Activated CD8-positive, alpha-beta memory T cell treated with anti-CD3 and anti-CD28 coated beads, Interleukin-2, amount 50 U/mL, for 1 hour (primary cell): ENCODE data around the gene TSEN2.

Source experiments
- DNase-seq: peaks from one replicate; pipeline ENCODE4 v3.0.0-alpha.2; 2020; ENCODE audit errors: extremely low read depth

Gene TSEN2

DNA sequence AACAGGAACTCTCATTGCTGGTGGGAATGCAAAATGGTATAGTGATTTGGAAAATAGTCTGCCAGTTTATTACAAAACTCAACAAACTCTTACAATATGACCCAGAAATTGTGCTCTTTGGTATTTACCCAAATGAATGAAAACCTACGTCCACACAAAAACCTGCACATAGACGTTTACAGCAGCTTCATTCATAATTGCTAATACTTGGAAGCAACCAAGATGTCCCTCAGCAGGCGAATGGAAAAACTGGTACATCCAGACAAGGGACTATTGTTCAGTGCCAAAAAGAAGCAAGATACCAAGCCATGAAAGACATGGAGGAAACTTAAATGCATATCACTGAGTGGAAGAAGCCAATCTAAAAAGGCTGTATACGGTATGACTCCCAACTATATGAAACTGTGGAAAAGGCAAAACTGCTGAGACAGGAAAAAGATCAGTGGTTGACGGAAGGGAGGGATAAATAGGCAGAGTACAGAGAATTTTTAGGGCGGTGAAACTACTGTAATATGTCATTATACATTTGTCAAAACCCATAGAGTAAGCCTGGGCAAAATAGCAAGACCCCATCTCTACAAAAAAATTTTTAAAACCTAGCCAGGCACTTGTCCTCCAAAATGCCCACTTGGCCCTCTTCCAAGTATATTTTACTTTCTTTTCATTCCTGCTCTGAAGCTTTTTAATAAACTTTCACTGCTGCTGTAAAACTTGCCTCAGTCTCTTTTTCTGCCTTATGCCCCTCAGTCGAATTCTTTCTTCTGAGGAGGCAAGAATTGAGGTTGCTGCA lies 65.9 kb downstream of the TSEN2 start:
- DNase-seq, result no peak

GRCh38 chr3:12553921-12554391 lies 69.7 kb downstream of the TSEN2 start:
- no peak for DNase-seq

DNA sequence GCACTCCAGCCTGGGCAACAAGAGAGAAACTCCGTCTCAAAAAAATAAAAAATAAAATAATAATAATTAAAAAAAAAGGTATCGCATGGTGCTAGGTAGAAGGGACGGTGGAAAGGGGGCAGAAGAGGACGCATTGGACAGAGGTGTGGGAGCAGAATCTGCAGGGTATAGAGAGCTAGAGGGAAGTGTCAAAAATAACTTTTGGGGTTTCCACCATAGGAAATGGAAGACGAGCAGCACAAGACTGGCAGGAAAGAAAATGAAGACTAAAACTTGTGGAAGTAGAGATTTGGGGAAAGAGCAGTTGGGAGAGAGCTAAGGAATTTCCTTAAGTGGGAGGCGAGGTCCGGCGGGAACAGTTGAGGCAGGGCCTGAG lies 72.0 kb downstream of the TSEN2 start:
- no peak for DNase-seq

GRCh38 chr3:12556690-12557472 lies 72.6 kb downstream of the TSEN2 start, which contains the start of gene MKRN2:
Gene MKRN2 (plus strand): TSS chr3:12557087. CDS start chr3:12557151, 64 bp downstream.
- DNase-seq, result peak; percentile 29

GRCh38 chr3:12557473-12558100 lies 73.3 kb downstream of the TSEN2 start:
- no peak for DNase-seq

DNA sequence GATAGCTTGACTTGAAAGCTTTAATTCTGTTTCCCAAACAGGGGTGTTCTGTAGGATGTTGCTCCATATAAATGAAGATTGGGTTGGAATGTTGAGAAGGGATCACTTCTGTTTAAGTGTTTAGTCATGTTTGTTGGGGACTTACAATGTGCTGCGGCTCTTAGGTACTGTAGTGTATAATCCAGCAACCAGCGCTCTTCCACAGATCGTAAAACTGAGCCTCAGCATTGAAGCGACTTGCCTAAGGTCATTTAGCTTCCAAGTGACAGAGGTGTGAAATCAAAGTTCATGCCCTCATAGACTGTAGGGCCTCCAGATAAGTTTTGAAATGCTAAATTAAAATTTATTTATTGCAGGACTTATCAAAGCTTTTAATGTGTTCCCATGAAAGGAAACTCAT lies 74.4 kb downstream of the TSEN2 start:
- no peak for DNase-seq

DNA sequence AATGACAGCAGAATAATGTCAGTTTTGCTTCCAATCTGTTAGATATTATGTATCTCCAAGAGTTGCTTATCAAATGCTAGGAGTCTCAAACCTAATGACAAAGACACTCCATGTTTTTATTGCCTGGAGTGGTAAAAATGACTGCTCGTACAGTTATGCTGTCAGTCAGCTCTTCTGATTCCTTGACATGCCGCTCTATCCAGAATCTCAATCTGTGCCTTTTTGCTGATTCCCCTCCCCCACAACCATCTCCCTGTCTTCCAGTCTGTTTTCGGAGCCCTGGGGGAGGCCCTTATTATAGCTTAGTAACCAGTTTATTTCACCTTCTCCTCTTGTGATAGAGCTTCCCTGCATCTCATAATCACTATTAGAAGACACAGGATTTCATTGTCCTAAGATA lies 75.2 kb downstream of the TSEN2 start:
- DNase-seq, result no peak

DNA sequence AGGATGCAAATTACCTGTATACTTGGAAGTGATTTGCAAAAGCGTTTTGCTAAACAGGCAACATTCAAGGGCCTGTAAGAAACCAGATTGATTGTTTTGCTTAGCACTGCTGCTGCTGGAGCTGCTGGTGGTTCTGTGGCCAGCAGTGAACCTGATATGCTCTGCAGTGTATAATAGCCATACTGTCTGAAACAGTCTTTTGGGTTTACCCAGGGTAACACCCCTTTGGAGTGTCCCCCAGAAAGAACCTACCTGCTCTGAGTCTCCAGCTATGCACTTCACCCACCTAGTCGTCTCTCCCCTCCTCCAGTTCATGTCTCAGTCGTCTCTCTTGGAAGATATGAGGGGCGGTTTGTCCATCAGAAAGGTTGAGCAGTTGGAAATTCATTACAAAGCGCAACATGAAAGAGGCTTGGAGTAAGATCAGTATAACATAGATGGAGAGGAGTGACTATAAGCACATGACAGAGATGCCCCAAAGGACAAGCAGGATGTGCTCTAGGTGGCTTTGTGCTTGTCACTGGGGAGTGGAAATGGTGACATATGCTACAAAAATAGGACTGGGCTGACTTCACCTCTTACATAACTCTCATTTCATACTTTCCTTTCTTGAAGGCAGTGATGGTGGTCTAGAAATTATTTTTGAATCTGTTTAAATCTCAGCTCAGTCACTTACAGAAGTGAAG lies 76.4 kb downstream of the TSEN2 start:
- DNase-seq, result no peak

GRCh38 chr3:12561397-12561796 lies 77.1 kb downstream of the TSEN2 start:
- DNase-seq, result no peak

GRCh38 chr3:12562451-12562850 lies 78.2 kb downstream of the TSEN2 start:
- no peak for DNase-seq

DNA sequence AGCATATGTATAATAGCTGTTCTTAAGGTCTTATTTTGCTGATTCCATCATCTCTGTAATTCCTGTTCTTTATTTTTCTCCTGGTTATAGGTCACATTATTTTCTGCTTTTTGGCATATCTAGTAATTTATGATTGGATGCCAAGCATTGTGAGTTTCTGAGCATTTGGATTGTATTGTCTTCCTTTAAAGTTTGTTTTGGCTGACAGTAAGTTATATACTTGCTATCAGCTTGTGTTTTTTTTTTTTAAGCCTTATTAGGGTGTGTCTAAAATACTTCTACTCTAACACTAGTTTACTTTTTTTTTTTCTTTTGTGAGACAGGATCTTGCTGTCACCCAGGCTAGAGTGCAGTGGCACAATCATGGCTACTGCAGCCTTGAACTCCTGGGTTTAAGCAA lies 82.7 kb downstream of the TSEN2 start:
- DNase-seq, result no peak

DNA sequence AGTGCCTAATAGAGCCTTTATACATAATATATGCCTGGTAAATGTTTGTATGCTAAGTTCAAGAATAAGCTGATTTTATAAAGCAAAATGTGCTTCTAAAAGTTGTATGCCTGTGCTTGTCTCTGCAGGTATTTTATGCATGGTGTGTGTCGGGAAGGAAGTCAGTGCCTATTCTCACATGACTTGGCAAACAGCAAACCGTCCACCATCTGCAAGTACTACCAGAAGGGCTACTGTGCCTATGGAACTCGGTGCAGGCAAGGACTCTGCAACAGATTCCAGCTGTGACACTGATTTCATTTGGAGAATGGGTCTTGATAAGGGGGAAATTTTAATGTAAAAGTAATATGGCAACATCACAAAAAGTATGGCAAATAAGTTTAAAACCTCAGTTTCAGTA lies 84.5 kb downstream of the TSEN2 start:
- DNase-seq, result no peak

DNA sequence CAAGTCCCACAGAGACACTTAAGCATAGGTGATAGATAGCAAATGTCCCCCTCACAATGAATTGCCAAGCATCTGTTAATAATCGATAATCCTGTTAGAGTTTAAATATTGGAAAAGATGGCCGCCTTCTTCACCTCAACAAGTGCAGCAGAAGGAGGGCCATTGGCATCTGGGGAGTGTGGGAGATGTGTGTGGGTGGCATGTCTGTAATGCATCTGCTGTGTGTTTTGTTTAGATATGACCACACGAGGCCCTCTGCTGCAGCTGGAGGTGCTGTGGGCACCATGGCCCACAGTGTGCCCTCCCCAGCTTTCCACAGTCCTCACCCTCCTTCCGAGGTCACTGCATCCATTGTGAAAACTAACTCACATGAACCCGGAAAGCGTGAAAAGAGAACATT lies 85.6 kb downstream of the TSEN2 start:
- no peak for DNase-seq

GRCh38 chr3:12571986-12572385 lies 87.7 kb downstream of the TSEN2 start:
- DNase-seq, result no peak

DNA sequence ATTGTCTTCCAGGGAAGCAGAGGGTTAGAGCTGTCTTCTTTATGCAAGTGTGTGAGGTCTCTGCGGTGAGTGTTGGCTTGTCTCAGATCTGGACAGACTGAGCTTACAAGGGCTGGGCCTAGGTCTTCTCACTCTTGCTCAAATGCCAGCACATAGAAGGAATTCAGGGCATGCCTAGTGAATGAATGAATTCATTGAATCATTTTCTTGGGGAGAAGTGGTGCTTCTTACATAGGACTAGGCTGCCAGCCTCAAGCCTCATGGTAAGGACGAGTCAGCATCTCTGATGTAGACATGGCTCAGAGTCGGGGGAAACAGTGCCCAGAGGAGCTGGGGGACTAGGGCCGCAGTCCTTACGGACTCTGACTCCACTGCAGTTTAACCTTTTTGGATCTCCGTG lies 89.9 kb downstream of the TSEN2 start:
- DNase-seq, result no peak

DNA sequence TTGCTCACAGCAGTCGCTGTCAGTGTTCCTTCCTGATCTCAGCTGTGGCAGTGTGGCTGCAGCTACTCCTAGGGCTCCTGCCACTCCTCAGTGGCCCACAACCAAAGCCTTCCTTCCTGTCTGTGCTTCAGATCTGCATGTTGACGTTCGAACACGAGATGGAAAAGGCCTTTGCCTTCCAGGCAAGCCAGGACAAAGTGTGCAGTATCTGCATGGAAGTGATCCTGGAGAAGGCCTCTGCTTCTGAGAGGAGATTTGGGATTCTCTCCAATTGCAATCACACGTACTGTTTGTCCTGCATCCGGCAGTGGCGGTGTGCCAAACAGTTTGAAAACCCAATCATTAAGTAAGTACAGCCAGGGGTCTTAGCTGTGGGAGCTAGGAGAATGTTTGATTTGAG lies 90.4 kb downstream of the TSEN2 start:
- DNase-seq, result no peak

- no peak for DNase-seq
Observed at GRCh38 chr3:12577379-12577778, 93.1 kb downstream of the TSEN2 start.

GRCh38 chr3:12578742-12579141 lies 94.5 kb downstream of the TSEN2 start:
- no peak for DNase-seq

DNA sequence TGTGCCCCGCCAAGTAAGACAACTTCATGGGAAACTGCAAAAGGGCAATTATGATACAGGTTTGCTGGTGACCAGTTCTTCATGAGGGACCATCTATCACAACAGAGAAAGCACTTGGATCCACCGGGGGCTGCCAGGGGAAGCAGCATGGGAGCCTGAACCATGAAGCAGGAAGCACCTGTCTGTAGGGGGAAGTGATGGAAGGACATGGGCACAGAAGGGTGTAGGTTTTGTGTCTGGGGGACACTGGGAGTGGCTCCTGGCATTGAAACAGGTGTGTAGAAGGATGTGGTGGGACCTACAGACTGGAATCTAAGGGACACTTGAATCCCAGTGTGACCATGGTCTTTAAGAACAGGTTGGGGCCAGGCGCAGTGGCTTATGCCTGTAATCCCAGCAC lies 95.2 kb downstream of the TSEN2 start:
- DNase-seq, result no peak

GRCh38 chr3:12579905-12580304 lies 95.6 kb downstream of the TSEN2 start:
- DNase-seq, result no peak

GRCh38 chr3:12582730-12583129 lies 98.5 kb downstream of the TSEN2 start:
- DNase-seq, result no peak
